Activated B cell treated with CpG ODN at 0.5 μM for 24 hours (primary cell): ENCODE data around the gene ANXA8. TPM values are rescaled to one million over a fixed set of nuclear protein-coding genes. Genes with fewer than 3 reads are reported as not detected.

Experiments used
- ATAC-seq: fragments of 200-7000 bp; cut with Tn5 transposase; one replicate; pipeline ENCODE4 v1.10.0; 2021; ENCODE audit warnings: low read depth, mild to moderate bottlenecking, moderate library complexity
- CTCF ChIA-PET: fragments of 350-600 bp; sonication (Branson Sonifier 250); formaldehyde crosslinking; loops from one replicate; lab custom pipeline; 2021; ENCODE audit warnings: antibody characterized with exemption; lab: Charles Lee
- POLR2A ChIA-PET: fragments of 350-600 bp; sonication (Branson Sonifier 250); formaldehyde crosslinking; loops from one replicate; lab custom pipeline; 2021; ENCODE audit warnings: antibody characterized with exemption; lab: Charles Lee
- DNase-seq: peaks from one replicate; pipeline ENCODE4 v3.0.0; 2022
- H3K27ac Mint-ChIP-seq: one replicate; pipeline ENCODE4 v1.8.0; 2020; ENCODE audit warnings: mixed read lengths
- H3K27me3 Mint-ChIP-seq: one replicate; pipeline ENCODE4 v1.8.0; 2021; ENCODE audit warnings: mixed read lengths
- H3K36me3 Mint-ChIP-seq: one replicate; pipeline ENCODE4 v1.8.0; 2021; ENCODE audit warnings: low read depth, mixed read lengths
- H3K4me1 Mint-ChIP-seq: one replicate; pipeline ENCODE4 v1.8.0; 2021; ENCODE audit warnings: mixed read lengths
- H3K4me3 Mint-ChIP-seq: one replicate; pipeline ENCODE4 v1.8.0; 2020; ENCODE audit warnings: mild to moderate bottlenecking, mixed read lengths
- H3K9me3 Mint-ChIP-seq: one replicate; pipeline ENCODE4 v1.8.0; 2020; ENCODE audit warnings: mixed read lengths
- CTCF ChIP-seq: fragments of 200-600 bp; IDR thresholded peaks from one replicate; pipeline ENCODE4 v1.8.0; 2022; ENCODE audit warnings: antibody characterized with exemption, mild to moderate bottlenecking
- intact Hi-C: fragments of 100-400 bp; cut with micrococcal nuclease; formaldehyde crosslinking; loops from one replicate; pipeline ENCODE4 v1.15.1; 2024
- total RNA-seq: library from RNA; stranded (reverse); gene quantifications from 2 replicates; pipeline ENCODE4 v1.2.3, GENCODE V29; 2022

ANXA8 gene
- total RNA-seq, 1 donor from 2014 or later, result not detected

GRCh38 chr10:47441938-47442337 is 42.0 kb downstream of the ANXA8 start:
- H3K27me3 Mint-ChIP-seq, result peaks cover 18% of the 10 kb centered on the region
- ATAC-seq, result no peak
- TF ChIP-seq CTCF, result no peak
- CTCF ChIA-PET, result no interaction called here
- H3K36me3 Mint-ChIP-seq, result no peaks in the 10 kb centered on the region
- H3K9me3 Mint-ChIP-seq, result peaks cover 12% of the 10 kb centered on the region
- intact Hi-C loops, result no loop called here
- DNase-seq, result no peak
- H3K4me1 Mint-ChIP-seq, result no peaks in the 10 kb centered on the region
- POLR2A ChIA-PET, result no interaction called here
- H3K27ac Mint-ChIP-seq, result no peak overlapping the region
- H3K4me3 Mint-ChIP-seq, result no peak overlapping the region

- intact Hi-C loops, result no loop called here
- Mint-ChIP-seq H3K9me3 (peaks cover 16% of the 10 kb centered on the region), H3K27me3 (peaks cover 18% of the 10 kb centered on the region), H3K4me1 (no peaks in the 10 kb centered on the region), H3K36me3 (no peaks in the 10 kb centered on the region), H3K4me3 (no peak overlapping the region), H3K27ac (no peak overlapping the region)
- ATAC-seq (no peak), DNase-seq (no peak)
- CTCF ChIA-PET, result no interaction called here
- POLR2A ChIA-PET, result no interaction called here
- no peak for TF ChIP-seq CTCF
Measured at GRCh38 chr10:47440207-47440606, 43.7 kb downstream of the ANXA8 start.

- no peaks in the 10 kb centered on the region for H3K4me1 Mint-ChIP-seq
- no peak for DNase-seq
- ATAC-seq, result no peak
- no peak overlapping the region for H3K27ac Mint-ChIP-seq
- ChIA-PET POLR2A (no interaction called here), CTCF (no interaction called here)
- H3K4me3 Mint-ChIP-seq, result no peak overlapping the region
- peaks cover 18% of the 10 kb centered on the region for H3K27me3 Mint-ChIP-seq
- no peaks in the 10 kb centered on the region for H3K36me3 Mint-ChIP-seq
- no peak for TF ChIP-seq CTCF
- intact Hi-C loops, result no loop called here
- H3K9me3 Mint-ChIP-seq, result peaks cover 17% of the 10 kb centered on the region
Measured at GRCh38 chr10:47438857-47439474, 44.9 kb downstream of the ANXA8 start.

GRCh38 chr10:47435081-47435480 is 48.8 kb downstream of the ANXA8 start:
- DNase-seq (no peak), ATAC-seq (no peak)
- no peak overlapping the region for H3K27ac Mint-ChIP-seq
- ChIA-PET POLR2A (no interaction called here), CTCF (no interaction called here)
- intact Hi-C loops, result no loop called here
- H3K4me3 Mint-ChIP-seq, result no peak overlapping the region
- no peaks in the 10 kb centered on the region for H3K36me3 Mint-ChIP-seq
- TF ChIP-seq CTCF, result no peak
- H3K9me3 Mint-ChIP-seq, result peaks cover 17% of the 10 kb centered on the region
- peaks cover 10% of the 10 kb centered on the region for H3K27me3 Mint-ChIP-seq
- H3K4me1 Mint-ChIP-seq, result no peaks in the 10 kb centered on the region

GRCh38 chr10:47425813-47426419 is 58.0 kb downstream of the ANXA8 start:
- no peak for TF ChIP-seq CTCF
- Mint-ChIP-seq H3K27me3 (peaks cover 8% of the 10 kb centered on the region), H3K9me3 (peaks cover 4% of the 10 kb centered on the region), H3K36me3 (no peaks in the 10 kb centered on the region), H3K4me3 (no peak overlapping the region), H3K27ac (peak overlapping the region; percentile 25), H3K4me1 (no peaks in the 10 kb centered on the region)
- intact Hi-C loops, result no loop called here
- DNase-seq (no peak), ATAC-seq (no peak)
- ChIA-PET CTCF (no interaction called here), POLR2A (no interaction called here)
